PC-3 (cell line): ENCODE results near the gene DGCR6L. TPM values are rescaled to one million over a fixed set of nuclear protein-coding genes. Genes with fewer than 3 reads are reported as not detected.
"Not testable (repeated sequence)": the region's sequence is repeated elsewhere in the genome, so short reads cannot be mapped to it uniquely, and the experiment has no call there.

Experiments used
- ATAC-seq: fragments of 200-7000 bp; cut with Tn5 transposase; 2 replicates; pipeline ENCODE4 v1.9.1; 2020; ENCODE audit warnings: mild to moderate bottlenecking, moderate library complexity
- BruUV-seq: library from RNA; stranded (reverse); fragments of 400-500 nt; replicated peaks from 2 replicates; lab custom pipeline; 2021; lab: Mats Ljungman, UMichigan
- CTCF ChIA-PET: fragments of 300-600 bp; sonication (Branson Sonifier 250); formaldehyde crosslinking; loops from one replicate; lab custom pipeline; 2022; ENCODE audit warnings: antibody characterized with exemption; lab: Charles Lee
- POLR2A ChIA-PET: fragments of 300-600 bp; sonication (Branson Sonifier 250); formaldehyde crosslinking; loops from one replicate; lab custom pipeline; 2022; ENCODE audit warnings: antibody characterized with exemption; ENCODE audit not compliant: unreplicated experiment; lab: Charles Lee
- DNase-seq: peaks from one replicate; pipeline ENCODE4 v3.0.0-alpha.2; 2015
- H2AFZ ChIP-seq: fragments of 300-600 bp; sonication (generic); 2 replicates; pipeline ENCODE4 v1.6.0; 2016; ENCODE audit warnings: antibody characterized with exemption, low read length
- H3F3A ChIP-seq: fragments of 300-600 bp; sonication (generic); one replicate; pipeline ENCODE4 v1.6.0; 2017; ENCODE audit warnings: antibody characterized with exemption, low read length, control low read depth, mild to moderate bottlenecking; ENCODE audit not compliant: unreplicated experiment
- H3K27ac ChIP-seq: fragments of 300-600 bp; sonication (generic); 2 replicates; pipeline ENCODE4 v1.5.1; 2016; ENCODE audit warnings: mild to moderate bottlenecking, low read length
- H3K27me3 ChIP-seq: fragments of 300-600 bp; sonication (generic); 2 replicates; pipeline ENCODE4 v1.6.1; 2016; ENCODE audit warnings: low read length, mixed read lengths
- H3K36me3 ChIP-seq: fragments of 300-600 bp; sonication (generic); 2 replicates; pipeline ENCODE4 v1.6.1; 2016; ENCODE audit warnings: low read depth, mixed run types, low read length, mixed read lengths
- H3K4me1 ChIP-seq: fragments of 300-600 bp; sonication (generic); 2 replicates; pipeline ENCODE4 v1.5.1; 2016; ENCODE audit warnings: low read length; ENCODE audit not compliant: insufficient read depth
- H3K4me2 ChIP-seq: fragments of 300-600 bp; sonication (generic); 2 replicates; pipeline ENCODE4 v1.6.0; 2016; ENCODE audit warnings: low read length
- H3K4me3 ChIP-seq: fragments of 300-600 bp; sonication (generic); 2 replicates; pipeline ENCODE4 v1.5.1; 2016; ENCODE audit warnings: mild to moderate bottlenecking, low read length, mixed read lengths
- H3K79me2 ChIP-seq: fragments of 300-600 bp; sonication (generic); 2 replicates; pipeline ENCODE4 v1.6.1; 2017; ENCODE audit warnings: low read length, mixed read lengths
- H3K9ac ChIP-seq: fragments of 300-600 bp; sonication (generic); 2 replicates; pipeline ENCODE4 v1.6.0; 2016; ENCODE audit warnings: mild to moderate bottlenecking, low read length
- H3K9me2 ChIP-seq: fragments of 300-600 bp; sonication (generic); replicated peaks from 2 replicates; pipeline ENCODE4 v1.6.1; 2016; ENCODE audit warnings: mixed run types, low read length, mixed read lengths
- H3K9me3 ChIP-seq: fragments of 300-600 bp; sonication (generic); 2 replicates; pipeline ENCODE4 v1.6.1; 2016; ENCODE audit warnings: low read length, mixed read lengths
- H4K20me1 ChIP-seq: fragments of 300-600 bp; sonication (generic); 2 replicates; pipeline ENCODE4 v1.6.1; 2016; ENCODE audit warnings: low read length, mixed read lengths
- EZH2 ChIP-seq: fragments of 300-600 bp; sonication (generic); IDR thresholded peaks from one replicate; pipeline ENCODE4 v1.6.1; 2017; ENCODE audit warnings: antibody characterized with exemption, mild to moderate bottlenecking, low read length; ENCODE audit not compliant: unreplicated experiment
- EZH2phosphoT487 ChIP-seq: fragments of 300-600 bp; sonication (generic); IDR thresholded peaks from 2 replicates; pipeline ENCODE4 v1.6.1; 2018; ENCODE audit warnings: mild to moderate bottlenecking, antibody characterized with exemption, low read length, borderline replicate concordance
- intact Hi-C: fragments of 100-400 bp; cut with micrococcal nuclease; formaldehyde crosslinking; loops from 2 replicates; pipeline ENCODE4 v1.9.0; 2023
- total RNA-seq: library from RNA; depleted of rRNA; stranded (reverse); fragments of >200 nt; gene quantifications from 2 replicates; pipeline ENCODE4 v1.2.3, GENCODE V29; 2014
- TF ChIP-seq, protein P1 (sequence below): fragments of 300-600 bp; sonication (generic); conservative IDR thresholded peaks from 2 replicates; pipeline ENCODE4 v1.5.1; 2017; ENCODE audit warnings: antibody characterized with exemption, low read depth, mild to moderate bottlenecking, low read length

DGCR6L gene
- total RNA-seq, 1 experiment from 2014 or later: 78.1 TPM

DNA sequence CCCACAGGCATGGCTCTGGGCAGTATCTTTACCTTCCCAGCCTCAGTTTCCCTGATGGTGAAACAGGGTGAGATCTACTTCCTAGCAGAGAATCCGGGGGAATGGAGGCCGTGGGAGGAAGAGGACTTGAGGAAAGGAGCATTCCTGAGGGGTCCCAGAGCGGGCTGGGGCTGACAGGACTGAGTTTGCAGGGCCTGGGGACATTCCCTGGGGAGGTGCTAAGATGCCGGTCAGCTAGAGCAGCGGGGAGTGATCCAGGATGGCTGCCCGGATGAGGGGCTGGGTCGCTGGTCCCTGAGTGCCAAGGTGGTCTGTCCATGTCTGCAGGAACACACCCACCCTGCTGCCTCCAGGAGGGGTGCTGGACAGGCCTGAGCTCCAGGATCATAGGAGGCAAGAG is 43.4 kb downstream of the DGCR6L start:
- Histone ChIP-seq H3K9me2 (no peaks in the 10 kb centered on the region), H3K79me2 (no peaks in the 10 kb centered on the region), H2AFZ (no peak overlapping the region), H3K4me3 (no peak overlapping the region), H3K4me2 (no peak overlapping the region), H3K9me3 (no peaks in the 10 kb centered on the region), H3K9ac (no peak overlapping the region), H3F3A (no peaks in the 10 kb centered on the region), H3K27me3 (no peaks in the 10 kb centered on the region), H4K20me1 (no peaks in the 10 kb centered on the region), H3K4me1 (no peaks in the 10 kb centered on the region), H3K36me3 (no peaks in the 10 kb centered on the region), H3K27ac (no peak overlapping the region)
- intact Hi-C loops: no loop called here
- TF ChIP-seq EZH2phosphoT487 (no peak), EZH2 (no peak)
- TF ChIP-seq, protein P1, sequence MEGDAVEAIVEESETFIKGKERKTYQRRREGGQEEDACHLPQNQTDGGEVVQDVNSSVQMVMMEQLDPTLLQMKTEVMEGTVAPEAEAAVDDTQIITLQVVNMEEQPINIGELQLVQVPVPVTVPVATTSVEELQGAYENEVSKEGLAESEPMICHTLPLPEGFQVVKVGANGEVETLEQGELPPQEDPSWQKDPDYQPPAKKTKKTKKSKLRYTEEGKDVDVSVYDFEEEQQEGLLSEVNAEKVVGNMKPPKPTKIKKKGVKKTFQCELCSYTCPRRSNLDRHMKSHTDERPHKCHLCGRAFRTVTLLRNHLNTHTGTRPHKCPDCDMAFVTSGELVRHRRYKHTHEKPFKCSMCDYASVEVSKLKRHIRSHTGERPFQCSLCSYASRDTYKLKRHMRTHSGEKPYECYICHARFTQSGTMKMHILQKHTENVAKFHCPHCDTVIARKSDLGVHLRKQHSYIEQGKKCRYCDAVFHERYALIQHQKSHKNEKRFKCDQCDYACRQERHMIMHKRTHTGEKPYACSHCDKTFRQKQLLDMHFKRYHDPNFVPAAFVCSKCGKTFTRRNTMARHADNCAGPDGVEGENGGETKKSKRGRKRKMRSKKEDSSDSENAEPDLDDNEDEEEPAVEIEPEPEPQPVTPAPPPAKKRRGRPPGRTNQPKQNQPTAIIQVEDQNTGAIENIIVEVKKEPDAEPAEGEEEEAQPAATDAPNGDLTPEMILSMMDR: no peak
- ATAC-seq: no peak
- no peak for DNase-seq
- BruUV-seq: no TSS peak
- CTCF ChIA-PET: no interaction called here
- POLR2A ChIA-PET: no interaction called here

DNA sequence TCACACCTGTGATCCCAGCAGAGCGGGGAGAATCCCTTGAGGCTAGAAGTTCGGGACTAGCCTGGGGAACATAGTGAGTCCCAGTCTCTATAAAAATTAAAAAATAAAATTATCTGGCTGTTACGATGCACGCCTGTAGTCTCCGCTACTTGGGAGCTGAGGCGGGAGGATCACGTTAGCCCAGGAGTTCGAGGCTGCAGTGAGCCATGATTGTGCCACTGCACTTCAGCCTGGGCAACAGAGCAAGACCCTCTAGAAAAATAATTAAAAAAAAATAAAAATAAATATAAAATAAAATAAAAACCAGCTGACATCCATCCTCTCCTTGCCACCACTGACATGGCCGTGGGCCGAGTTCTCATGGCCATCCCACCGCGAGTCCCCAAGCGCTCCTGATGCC is 44.0 kb downstream of the DGCR6L start:
- Histone ChIP-seq H3K9ac (no peak overlapping the region), H3F3A (no peaks in the 10 kb centered on the region)
- CTCF ChIA-PET: no interaction called here

DNA sequence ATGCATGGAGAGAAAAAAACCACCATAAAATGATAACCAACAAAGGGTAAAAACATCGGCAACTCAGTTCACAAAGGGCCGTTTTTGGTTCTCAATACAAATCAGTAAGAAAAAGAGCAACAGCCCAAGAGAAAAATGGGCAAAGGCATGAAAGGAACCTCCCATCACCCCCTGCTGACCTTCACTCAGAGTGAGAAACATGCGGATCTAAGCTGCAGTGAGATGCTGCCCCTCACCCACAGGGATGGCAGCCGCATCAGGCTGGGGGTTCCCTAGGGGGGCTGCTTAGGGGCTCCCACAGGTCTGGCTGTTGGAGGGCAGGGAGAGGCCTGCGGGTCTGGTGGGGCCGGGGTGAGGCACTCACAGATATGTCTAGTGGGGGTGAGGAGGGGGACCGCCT is 44.5 kb downstream of the DGCR6L start:
- POLR2A ChIA-PET: not testable (repeated sequence)

More for the DNA sequence above, 44.0 kb downstream of the DGCR6L start:
- Histone ChIP-seq H3K4me1 (no peaks in the 10 kb centered on the region), H3K36me3 (no peaks in the 10 kb centered on the region), H4K20me1 (no peaks in the 10 kb centered on the region), H3K9me2 (no peaks in the 10 kb centered on the region), H3K4me2 (no peak overlapping the region), H2AFZ (no peak overlapping the region), H3K4me3 (no peak overlapping the region), H3K27ac (no peak overlapping the region), H3K9me3 (no peaks in the 10 kb centered on the region), H3K79me2 (no peaks in the 10 kb centered on the region), H3K27me3 (no peaks in the 10 kb centered on the region)
- DNase-seq (no peak), ATAC-seq (no peak)
- intact Hi-C loops: no loop called here
- TF ChIP-seq EZH2phosphoT487 (no peak), EZH2 (no peak)
- TF ChIP-seq, protein P1: no peak
- POLR2A ChIA-PET: no interaction called here
- BruUV-seq: no TSS peak

DNA sequence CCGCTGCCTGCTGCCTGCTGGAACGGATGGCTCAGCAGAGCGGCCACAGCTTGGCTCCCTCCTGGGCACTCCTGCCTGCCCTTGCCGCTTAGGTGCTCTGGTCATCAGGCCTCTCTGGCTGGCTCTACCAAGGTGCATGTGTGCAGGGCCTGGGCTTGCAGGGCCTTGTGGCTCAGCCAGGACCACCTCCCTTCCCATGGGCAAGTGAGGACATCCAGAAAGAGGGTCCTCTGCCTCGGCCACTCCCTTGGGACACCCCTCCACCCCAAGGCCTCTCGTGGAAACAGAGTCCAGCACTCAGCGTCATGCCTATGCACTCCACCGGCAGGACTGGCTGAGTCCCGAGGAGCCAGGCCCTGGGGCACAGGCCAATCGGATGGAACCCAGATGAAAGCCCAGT is 45.5 kb downstream of the DGCR6L start:
- H3F3A ChIP-seq, POLR2A ChIA-PET: not testable (repeated sequence)

More for the DNA sequence above, 44.5 kb downstream of the DGCR6L start:
- H3K4me3 ChIP-seq, H3K27ac ChIP-seq, ATAC-seq, H2AFZ ChIP-seq, H3K4me2 ChIP-seq, H3K79me2 ChIP-seq, BruUV-seq, H3K4me1 ChIP-seq, H3F3A ChIP-seq, H3K9me3 ChIP-seq, DNase-seq, H3K27me3 ChIP-seq, intact Hi-C loops, H4K20me1 ChIP-seq, H3K36me3 ChIP-seq, H3K9me2 ChIP-seq, H3K9ac ChIP-seq, CTCF ChIA-PET: not testable (repeated sequence)

More for the DNA sequence above, 45.5 kb downstream of the DGCR6L start:
- H3K27me3 ChIP-seq, intact Hi-C loops, H3K4me3 ChIP-seq, H3K4me2 ChIP-seq, H3K79me2 ChIP-seq, ATAC-seq, H3K27ac ChIP-seq, H3K9me3 ChIP-seq, DNase-seq, H4K20me1 ChIP-seq, H3K9me2 ChIP-seq, BruUV-seq, H3K4me1 ChIP-seq, CTCF ChIA-PET, H2AFZ ChIP-seq, H3K36me3 ChIP-seq, H3K9ac ChIP-seq: not testable (repeated sequence)
